OCI-LY3 (cell line): ENCODE measurements around the gene SPECC1.

ENCODE experiments used
- H2AFZ ChIP-seq: fragments of 200-600, 300-600 bp; shearing (Covaris generic); 2 replicates; pipeline ENCODE4 v1.6.0; 2014; ENCODE audit warnings: antibody characterized with exemption, low read depth, low read length
- H3K27ac ChIP-seq: fragments of 200-600, 300-600 bp; sonication (generic); 2 replicates; pipeline ENCODE4 v1.5.1; 2014; ENCODE audit warnings: mild to moderate bottlenecking, low read length, moderate library complexity, mixed read lengths
- H3K27me3 ChIP-seq: fragments of 200-600, 300-600 bp; sonication (generic); 2 replicates; pipeline ENCODE4 v1.6.1; 2014; ENCODE audit warnings: low read depth, low read length, mixed read lengths
- H3K36me3 ChIP-seq: fragments of 200-600, 300-600 bp; sonication (generic); replicated peaks from 2 replicates; pipeline ENCODE3; 2014; ENCODE audit warnings: low read depth, low read length, mixed read lengths
- H3K4me1 ChIP-seq: fragments of 300-600, 200-600 bp; sonication (generic); 2 replicates; pipeline ENCODE4 v1.6.1; 2014; ENCODE audit warnings: low read length, mixed read lengths
- H3K4me2 ChIP-seq: fragments of 200-600, 300-600 bp; sonication (generic); 2 replicates; pipeline ENCODE4 v1.6.1; 2014; ENCODE audit warnings: low read length, mixed read lengths
- H3K4me3 ChIP-seq: fragments of 300-600, 200-600 bp; sonication (generic); 2 replicates; pipeline ENCODE4 v1.5.1; 2014; ENCODE audit warnings: antibody characterized with exemption, mild to moderate bottlenecking, low read length, moderate library complexity
- H3K79me2 ChIP-seq: fragments of 300-600, 200-600 bp; shearing (Covaris generic); 2 replicates; pipeline ENCODE4 v1.6.1; 2014; ENCODE audit warnings: mild to moderate bottlenecking, low read length, mixed read lengths
- H3K9ac ChIP-seq: fragments of 300-600, 200-600 bp; shearing (Covaris generic); 2 replicates; pipeline ENCODE4 v1.6.0; 2014; ENCODE audit warnings: mild to moderate bottlenecking, low read length, moderate library complexity
- H3K9me3 ChIP-seq: fragments of 200-600, 300-600 bp; shearing (Covaris generic); 2 replicates; pipeline ENCODE4 v1.6.1; 2014; ENCODE audit warnings: low read length, mixed read lengths; ENCODE audit not compliant: insufficient read depth
- H4K20me1 ChIP-seq: fragments of 200-600, 300-600 bp; sonication (generic); 2 replicates; pipeline ENCODE4 v1.6.1; 2016; ENCODE audit warnings: low read length, mixed read lengths; ENCODE audit not compliant: insufficient read depth
- CTCF ChIP-seq: fragments of 200-600, 300-600 bp; sonication (generic); IDR thresholded peaks from 2 replicates; pipeline ENCODE4 v1.5.1; 2014; ENCODE audit warnings: antibody characterized with exemption, low read length, low read depth
- EZH2phosphoT487 ChIP-seq: fragments of 200-600 bp; shearing (Covaris generic); IDR thresholded peaks from 2 replicates; pipeline ENCODE4 v1.6.1; 2018; ENCODE audit warnings: antibody characterized with exemption, mixed run types, low read depth

SPECC1 gene

DNA sequence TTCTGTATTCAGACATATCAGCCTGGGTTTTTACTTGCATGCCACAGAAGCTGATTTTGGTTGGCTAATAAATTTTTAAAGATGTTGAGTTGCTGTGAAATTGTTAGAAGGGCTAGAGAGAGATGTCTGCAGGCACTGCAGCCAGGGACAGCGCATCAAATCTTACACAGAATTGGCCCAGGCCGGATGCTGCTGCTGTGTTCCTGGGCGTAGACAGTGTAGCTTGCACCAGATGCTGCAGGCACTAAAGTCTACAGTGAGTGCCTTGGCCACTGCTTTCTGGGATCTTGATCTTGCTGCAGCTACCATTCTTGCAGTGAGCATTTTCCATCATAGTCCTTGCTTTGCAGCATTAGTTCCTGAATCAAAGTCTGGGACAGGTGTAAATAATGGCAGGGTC, 169.9 kb downstream of the SPECC1 start:
- Histone ChIP-seq H3K4me2 (no peak overlapping the region), H3K4me1 (no peaks in the 10 kb centered on the region), H3K9me3 (no peaks in the 10 kb centered on the region), H3K27me3 (no peaks in the 10 kb centered on the region), H2AFZ (no peak overlapping the region), H3K9ac (no peak overlapping the region), H3K79me2 (no peaks in the 10 kb centered on the region), H3K4me3 (no peak overlapping the region), H3K27ac (no peak overlapping the region), H4K20me1 (no peaks in the 10 kb centered on the region), H3K36me3 (no peaks in the 10 kb centered on the region)
- TF ChIP-seq EZH2phosphoT487 (no peak), CTCF (no peak)

- H3K9me3 ChIP-seq, result no peaks in the 10 kb centered on the region
- H2AFZ ChIP-seq, result no peak overlapping the region
- TF ChIP-seq CTCF (no peak), EZH2phosphoT487 (no peak)
- H3K4me1 ChIP-seq, result no peaks in the 10 kb centered on the region
- H3K27me3 ChIP-seq, result no peaks in the 10 kb centered on the region
- no peak overlapping the region for H3K4me2 ChIP-seq
- no peaks in the 10 kb centered on the region for H4K20me1 ChIP-seq
- H3K27ac ChIP-seq, result no peak overlapping the region
- no peaks in the 10 kb centered on the region for H3K79me2 ChIP-seq
- no peak overlapping the region for H3K9ac ChIP-seq
- H3K4me3 ChIP-seq, result no peak overlapping the region
- H3K36me3 ChIP-seq, result no peaks in the 10 kb centered on the region
Observed at GRCh38 chr17:20180661-20181060, 171.5 kb downstream of the SPECC1 start.

GRCh38 chr17:20184181-20184580, 175.0 kb downstream of the SPECC1 start:
- Histone ChIP-seq H2AFZ (no peak overlapping the region), H4K20me1 (no peaks in the 10 kb centered on the region), H3K79me2 (no peaks in the 10 kb centered on the region), H3K9ac (no peak overlapping the region), H3K4me3 (no peak overlapping the region), H3K4me2 (no peak overlapping the region), H3K27ac (no peak overlapping the region), H3K4me1 (no peaks in the 10 kb centered on the region), H3K9me3 (no peaks in the 10 kb centered on the region), H3K36me3 (no peaks in the 10 kb centered on the region), H3K27me3 (no peaks in the 10 kb centered on the region)
- TF ChIP-seq EZH2phosphoT487 (no peak), CTCF (no peak)

DNA sequence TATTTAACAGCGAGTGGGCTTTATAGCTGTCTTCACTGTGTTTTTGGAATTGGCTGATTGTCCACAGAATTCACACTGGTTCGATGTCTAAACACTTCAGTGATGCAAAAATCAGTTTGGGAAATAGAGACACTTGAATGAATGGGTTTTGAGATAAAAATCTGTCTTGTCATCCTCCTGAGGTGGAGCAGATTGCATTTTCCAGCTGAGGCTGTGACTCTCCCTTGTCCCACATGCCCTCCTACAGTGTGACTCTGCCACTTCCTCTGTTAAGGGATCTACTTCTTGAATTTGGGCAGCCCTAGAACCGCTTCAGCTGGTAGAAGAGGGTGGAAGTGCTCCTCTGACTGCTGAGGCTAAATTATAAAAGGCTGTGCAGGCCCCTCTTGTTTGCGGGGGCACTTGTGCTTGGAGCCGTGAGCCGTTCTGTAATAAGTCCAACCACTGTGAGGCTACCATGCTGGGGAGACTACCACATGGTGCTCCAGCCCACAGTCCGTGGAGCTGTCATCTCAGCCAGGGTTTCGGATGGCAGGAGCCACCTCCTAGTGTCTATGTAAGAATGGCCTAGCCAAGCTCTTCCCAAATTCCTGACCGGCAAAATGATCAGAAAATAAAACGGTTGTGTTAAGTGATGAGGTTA, 175.9 kb downstream of the SPECC1 start:
- H3K9me3 ChIP-seq, result no peaks in the 10 kb centered on the region
- no peaks in the 10 kb centered on the region for H4K20me1 ChIP-seq
- no peak overlapping the region for H3K4me3 ChIP-seq
- TF ChIP-seq EZH2phosphoT487 (no peak), CTCF (no peak)
- no peaks in the 10 kb centered on the region for H3K27me3 ChIP-seq
- no peaks in the 10 kb centered on the region for H3K36me3 ChIP-seq
- no peak overlapping the region for H3K4me2 ChIP-seq
- no peaks in the 10 kb centered on the region for H3K4me1 ChIP-seq
- H3K79me2 ChIP-seq, result no peaks in the 10 kb centered on the region
- no peak overlapping the region for H3K27ac ChIP-seq
- H3K9ac ChIP-seq, result no peak overlapping the region
- no peak overlapping the region for H2AFZ ChIP-seq
